Parathyroid adenoma (tissue), 2 donors: ENCODE results near the gene BET1L.

ENCODE experiments used
- H2AFZ ChIP-seq: fragments of 300-600 bp; sonication (generic); one replicate; pipeline ENCODE4 v1.7.0; 2017; ENCODE audit warnings: antibody characterized with exemption, mild to moderate bottlenecking
- H3K27ac ChIP-seq: fragments of 300-600 bp; sonication (generic); one replicate; pipeline ENCODE4 v1.7.0; 2017
- H3K27me3 ChIP-seq: fragments of 300-600 bp; sonication (generic); one replicate; pipeline ENCODE4 v1.7.0; 2017; ENCODE audit warnings: low read length; ENCODE audit not compliant: control insufficient read depth, insufficient read depth
- H3K36me3 ChIP-seq: fragments of 300-600 bp; sonication (generic); one replicate; pipeline ENCODE4 v1.7.0; 2017; ENCODE audit warnings: low read length; ENCODE audit not compliant: control insufficient read depth, insufficient read depth
- H3K4me1 ChIP-seq: fragments of 300-600 bp; sonication (generic); one replicate; pipeline ENCODE4 v1.7.0; 2017; ENCODE audit warnings: control low read depth
- H3K4me2 ChIP-seq: fragments of 300-600 bp; sonication (generic); one replicate; pipeline ENCODE4 v1.7.0; 2017; ENCODE audit warnings: low read length
- H3K4me3 ChIP-seq: fragments of 300-600 bp; sonication (generic); one replicate; pipeline ENCODE4 v1.7.0; 2017; ENCODE audit warnings: low read depth, low read length
- H3K79me2 ChIP-seq: fragments of 300-600 bp; sonication (generic); one replicate; pipeline ENCODE4 v1.7.0; 2017; ENCODE audit warnings: control low read depth
- H3K9ac ChIP-seq: fragments of 300-600 bp; sonication (generic); one replicate; pipeline ENCODE4 v1.7.0; 2017; ENCODE audit warnings: mild to moderate bottlenecking
- H3K9me3 ChIP-seq: fragments of 300-600 bp; sonication (generic); one replicate; pipeline ENCODE4 v1.7.0; 2017; ENCODE audit warnings: low read length; ENCODE audit not compliant: control insufficient read depth
- TF ChIP-seq, protein P1 (sequence below): fragments of 300-600 bp; sonication (generic); IDR thresholded peaks from one replicate; pipeline ENCODE4 v1.7.0; 2017; ENCODE audit warnings: antibody characterized with exemption, mild to moderate bottlenecking
- donor health status: primary hyperparathyroidism.

Gene BET1L

DNA sequence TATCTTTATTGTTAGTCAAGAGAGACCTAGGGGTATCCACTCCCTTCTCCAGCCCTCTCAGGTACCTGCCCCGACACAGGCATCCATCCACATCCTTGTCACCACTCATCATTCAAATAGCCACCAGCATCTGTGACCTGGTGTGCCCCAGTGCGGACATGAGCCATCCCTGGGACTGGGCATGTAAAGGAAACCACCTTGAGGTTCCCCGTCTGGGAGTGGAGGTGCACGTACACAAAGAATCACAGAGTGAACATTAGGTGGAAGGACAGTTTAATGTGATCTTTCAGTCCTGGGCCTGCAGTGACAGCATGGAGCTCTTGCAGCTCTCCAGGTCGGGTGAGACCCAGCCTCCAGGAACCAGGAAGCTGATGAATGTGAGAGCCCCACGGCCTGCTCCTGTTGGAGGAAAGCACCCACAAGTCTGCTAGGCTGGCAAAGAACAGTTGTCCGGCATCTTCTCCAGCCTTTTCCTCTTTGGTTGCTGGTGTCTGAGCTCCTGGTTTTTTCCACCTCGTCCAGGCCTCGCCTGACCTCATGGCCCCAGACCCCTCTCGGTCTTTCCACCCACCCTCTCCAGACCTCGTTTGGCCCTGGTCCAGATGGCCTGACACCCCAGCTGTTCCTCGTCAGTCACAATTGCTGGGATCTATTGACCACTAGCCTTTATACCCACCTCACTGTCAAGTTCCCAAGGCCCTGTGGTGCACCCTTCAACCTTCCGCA lies 46.1 kb upstream of the BET1L start:
- H3K27me3 ChIP-seq: no peaks in the 10 kb centered on the region

DNA sequence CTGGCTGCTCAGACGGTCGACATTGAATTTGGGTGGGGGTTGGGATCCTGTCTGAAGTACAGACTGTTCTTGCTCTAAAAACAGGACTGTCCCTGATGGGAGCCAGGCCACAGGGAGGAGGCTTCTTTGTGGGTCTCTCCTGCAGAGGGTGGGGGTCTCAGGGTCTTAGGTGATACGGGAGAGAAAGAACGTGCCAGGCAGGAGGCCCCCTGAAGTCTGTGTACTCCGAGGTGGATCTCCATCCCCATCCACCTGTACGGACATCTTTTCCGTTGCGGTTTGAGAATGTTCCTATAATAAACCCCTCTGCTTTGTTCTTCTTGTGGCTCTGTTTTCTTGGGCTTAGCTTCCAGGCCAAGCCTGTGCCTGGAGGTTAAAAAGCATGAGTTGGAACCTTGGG lies 45.5 kb upstream of the BET1L start:
- Histone ChIP-seq H3K36me3 (no peaks in the 10 kb centered on the region), H3K9ac (no peak overlapping the region)
- TF ChIP-seq, protein P1, sequence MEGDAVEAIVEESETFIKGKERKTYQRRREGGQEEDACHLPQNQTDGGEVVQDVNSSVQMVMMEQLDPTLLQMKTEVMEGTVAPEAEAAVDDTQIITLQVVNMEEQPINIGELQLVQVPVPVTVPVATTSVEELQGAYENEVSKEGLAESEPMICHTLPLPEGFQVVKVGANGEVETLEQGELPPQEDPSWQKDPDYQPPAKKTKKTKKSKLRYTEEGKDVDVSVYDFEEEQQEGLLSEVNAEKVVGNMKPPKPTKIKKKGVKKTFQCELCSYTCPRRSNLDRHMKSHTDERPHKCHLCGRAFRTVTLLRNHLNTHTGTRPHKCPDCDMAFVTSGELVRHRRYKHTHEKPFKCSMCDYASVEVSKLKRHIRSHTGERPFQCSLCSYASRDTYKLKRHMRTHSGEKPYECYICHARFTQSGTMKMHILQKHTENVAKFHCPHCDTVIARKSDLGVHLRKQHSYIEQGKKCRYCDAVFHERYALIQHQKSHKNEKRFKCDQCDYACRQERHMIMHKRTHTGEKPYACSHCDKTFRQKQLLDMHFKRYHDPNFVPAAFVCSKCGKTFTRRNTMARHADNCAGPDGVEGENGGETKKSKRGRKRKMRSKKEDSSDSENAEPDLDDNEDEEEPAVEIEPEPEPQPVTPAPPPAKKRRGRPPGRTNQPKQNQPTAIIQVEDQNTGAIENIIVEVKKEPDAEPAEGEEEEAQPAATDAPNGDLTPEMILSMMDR: no peak

More for the DNA sequence above, 46.1 kb upstream of the BET1L start:
- Histone ChIP-seq H2AFZ (no peak overlapping the region), H3K4me1 (no peaks in the 10 kb centered on the region), H3K4me2 (no peak overlapping the region), H3K9ac (no peak overlapping the region), H3K36me3 (no peaks in the 10 kb centered on the region), H3K27ac (no peak overlapping the region), H3K9me3 (no peaks in the 10 kb centered on the region), H3K4me3 (no peak overlapping the region), H3K79me2 (no peaks in the 10 kb centered on the region)
- TF ChIP-seq, protein P1: no peak

DNA sequence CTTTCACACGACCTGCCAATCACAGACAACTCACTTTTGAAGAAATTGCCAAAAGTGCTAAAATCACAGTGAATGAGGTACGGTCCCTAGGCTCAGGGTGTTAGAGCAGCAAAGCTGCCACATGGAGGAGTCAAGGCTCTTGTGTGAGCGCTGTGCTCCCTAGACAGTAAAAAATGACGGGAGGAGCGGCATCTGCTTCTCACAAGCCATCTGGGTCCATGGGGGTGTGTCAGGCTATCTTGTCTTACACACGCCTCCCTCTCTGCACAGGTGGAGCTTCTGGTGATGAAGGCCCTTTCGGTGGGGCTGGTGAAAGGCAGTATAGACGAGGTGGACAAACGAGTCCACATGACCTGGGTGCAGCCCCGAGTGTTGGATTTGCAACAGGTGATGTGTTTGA lies 44.4 kb upstream of the BET1L start:
- TF ChIP-seq, protein P1: no peak
- H3K4me2 ChIP-seq: peak overlapping the region; percentile 35
- no peaks in the 10 kb centered on the region for H3K36me3 ChIP-seq
- H3K27ac ChIP-seq: no peak overlapping the region
- no peaks in the 10 kb centered on the region for H3K4me1 ChIP-seq
- H3K79me2 ChIP-seq: no peaks in the 10 kb centered on the region
- no peak overlapping the region for H3K9ac ChIP-seq
- no peak overlapping the region for H2AFZ ChIP-seq
- H3K9me3 ChIP-seq: no peaks in the 10 kb centered on the region
- H3K4me3 ChIP-seq: no peak overlapping the region
- no peaks in the 10 kb centered on the region for H3K27me3 ChIP-seq

More for the DNA sequence above, 45.5 kb upstream of the BET1L start:
- Histone ChIP-seq H3K9me3 (no peaks in the 10 kb centered on the region), H3K4me1 (no peaks in the 10 kb centered on the region), H3K27me3 (no peaks in the 10 kb centered on the region), H3K79me2 (no peaks in the 10 kb centered on the region), H3K4me2 (no peak overlapping the region), H3K4me3 (no peak overlapping the region), H2AFZ (no peak overlapping the region), H3K27ac (no peak overlapping the region)

DNA sequence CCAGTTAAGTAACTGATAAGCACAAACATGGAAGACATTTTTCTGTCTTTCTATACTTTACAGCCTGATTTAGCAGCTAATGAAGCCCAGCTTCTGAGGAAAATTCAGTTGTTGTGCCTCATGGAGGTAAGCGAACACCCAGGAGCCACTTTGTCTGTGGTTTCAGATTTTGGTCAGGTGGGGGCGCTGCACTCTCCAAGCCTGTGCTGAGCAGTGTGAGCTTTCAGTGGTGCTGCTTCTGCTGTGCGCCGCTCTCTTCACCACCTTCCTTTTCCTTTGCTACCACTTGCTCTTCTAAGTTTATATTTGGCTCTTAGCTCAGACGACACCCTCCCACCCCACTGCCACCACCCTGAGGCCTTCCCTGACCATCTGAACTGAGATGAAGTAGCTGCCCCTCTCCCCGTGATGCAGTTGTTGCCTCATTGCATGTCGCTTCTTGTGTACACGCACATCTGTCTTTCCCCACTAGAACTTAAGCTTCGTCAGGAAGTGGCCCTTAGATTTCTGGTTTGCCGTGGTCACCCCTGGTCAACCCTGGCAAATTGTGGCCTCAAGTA lies 43.6 kb upstream of the BET1L start:
- Histone ChIP-seq H3K36me3 (no peaks in the 10 kb centered on the region), H3K9ac (no peak overlapping the region), H3K4me1 (no peaks in the 10 kb centered on the region)

More for the DNA sequence above, 43.6 kb upstream of the BET1L start:
- Histone ChIP-seq H3K4me3 (no peak overlapping the region), H3K27ac (no peak overlapping the region), H3K9me3 (no peaks in the 10 kb centered on the region), H3K79me2 (no peaks in the 10 kb centered on the region), H3K27me3 (no peaks in the 10 kb centered on the region), H2AFZ (no peak overlapping the region), H3K4me2 (no peak overlapping the region)
- TF ChIP-seq, protein P1: peak; percentile 14
